Endodermal cell (in vitro differentiated cells): ENCODE measurements around the gene ATP1A4. TPM values are rescaled to one million over a fixed set of nuclear protein-coding genes. Genes with fewer than 3 reads are reported as not detected.
A peak's percentile ranks its signal among the peaks of the same experiment; 100 is the strongest.

ENCODE experiments used
- DNase-seq: peaks from one replicate; pipeline ENCODE4 v3.0.0-alpha.2; 2017
- H3K27ac ChIP-seq: 2 replicates; pipeline ENCODE4 v1.5.1; 2013; ENCODE audit warnings: mild to moderate bottlenecking, low read depth, low read length, moderate library complexity
- H3K27me3 ChIP-seq: 2 replicates; pipeline ENCODE4 v1.6.1; 2013; ENCODE audit warnings: mild to moderate bottlenecking, low read length, moderate library complexity; ENCODE audit not compliant: insufficient read depth, control insufficient read depth, poor library complexity, severe bottlenecking
- H3K36me3 ChIP-seq: 2 replicates; pipeline ENCODE4 v1.7.0; 2013; ENCODE audit warnings: mild to moderate bottlenecking, low read length, moderate library complexity; ENCODE audit not compliant: control insufficient read depth, insufficient read depth
- H3K4me1 ChIP-seq: one replicate; pipeline ENCODE4 v1.7.0; 2013; ENCODE audit warnings: low read length; ENCODE audit not compliant: control insufficient read depth, insufficient read depth
- H3K4me3 ChIP-seq: 2 replicates; pipeline ENCODE4 v1.5.1; 2013; ENCODE audit warnings: mild to moderate bottlenecking, low read length, moderate library complexity
- H3K9ac ChIP-seq: 2 replicates; pipeline ENCODE4 v1.6.1; 2013; ENCODE audit warnings: mild to moderate bottlenecking, low read length, moderate library complexity; ENCODE audit not compliant: poor library complexity, severe bottlenecking; ENCODE audit errors: extremely low read depth
- H3K9me3 ChIP-seq: 2 replicates; pipeline ENCODE4 v1.6.1; 2013; ENCODE audit warnings: mild to moderate bottlenecking, low read length, moderate library complexity; ENCODE audit not compliant: control insufficient read depth
- H3K27ac Mint-ChIP-seq: 2 replicates; pipeline ENCODE4 v1.8.0; 2020; ENCODE audit warnings: mixed read lengths
- H3K27me3 Mint-ChIP-seq: 2 replicates; pipeline ENCODE4 v1.8.0; 2021; ENCODE audit warnings: mild to moderate bottlenecking, mixed read lengths; ENCODE audit not compliant: insufficient read depth
- H3K36me3 Mint-ChIP-seq: 2 replicates; pipeline ENCODE4 v1.8.0; 2020; ENCODE audit warnings: low read depth, mixed read lengths
- H3K4me1 Mint-ChIP-seq: 2 replicates; pipeline ENCODE4 v1.8.0; 2020; ENCODE audit warnings: mixed read lengths
- H3K4me3 Mint-ChIP-seq: 2 replicates; pipeline ENCODE4 v1.8.0; 2020; ENCODE audit warnings: mild to moderate bottlenecking, moderate library complexity, mixed read lengths
- H3K9me3 Mint-ChIP-seq: 2 replicates; pipeline ENCODE4 v1.8.0; 2020; ENCODE audit warnings: mild to moderate bottlenecking, mixed read lengths
- WGBS, 2 experiments: methylation state at CpG; one replicate each; pipeline versions ENCODE4 v1.1.5 to v1.1.7; 2013; ENCODE audit warnings: missing lambda C conversion rate in 2 of 2, mixed read lengths in 1 of 2; ENCODE audit not compliant: insufficient coverage in 1 of 2, insufficient read length in 1 of 2; 5-methylcytosine and 5-hydroxymethylcytosine counted together
- total RNA-seq, 2 donors: library from RNA; stranded (reverse); fragmentation: NEBNext Ultra II Directional in 1 of 2; extraction: Animal tissue kit (Norgen Biotek cat#: 25700) in 1 of 2; gene quantifications; 2 replicates in 1 of 2; 3 replicates in 1 of 2; pipeline ENCODE4 v1.2.1, GENCODE V29; 2021
- TF ChIP-seq, protein P1 (sequence below): fragments of 200-600 bp; sonication (generic); conservative IDR thresholded peaks from 2 replicates; pipeline ENCODE4 v1.5.0; 2021; ENCODE audit warnings: antibody characterized with exemption, mild to moderate bottlenecking

The ATP1A4 gene
- total RNA-seq, 2 donors from 2014 or later = 0.55 to 0.75 TPM

DNA sequence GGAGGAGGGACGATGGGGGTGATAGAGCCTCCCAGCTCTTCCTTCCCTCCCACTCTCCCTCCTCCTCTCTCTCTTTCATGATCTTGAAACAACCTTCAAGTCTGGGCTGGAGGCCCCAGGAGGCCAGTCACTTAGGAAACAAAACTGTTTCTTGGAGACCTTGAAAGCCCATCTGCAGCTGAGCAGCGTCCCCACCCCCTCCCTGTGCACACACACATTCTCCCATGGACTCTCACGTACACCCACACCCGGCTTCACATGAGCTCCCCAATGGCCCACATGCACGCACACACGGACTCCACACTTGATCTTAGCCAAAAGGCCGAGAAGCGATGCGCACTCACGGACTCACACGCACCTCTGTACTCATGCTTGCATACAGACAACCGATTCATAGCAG is 39.0 kb upstream of the ATP1A4 start:
- peaks cover 5% of the 10 kb centered on the region for H3K27me3 Mint-ChIP-seq
- H3K4me1 Mint-ChIP-seq = peaks cover 60% of the 10 kb centered on the region
- Histone ChIP-seq H3K36me3 (no peaks in the 10 kb centered on the region), H3K9ac (no peak overlapping the region), H3K4me3 (no peak overlapping the region), H3K4me1 (peaks cover 30% of the 10 kb centered on the region), H3K9me3 (no peaks in the 10 kb centered on the region), H3K27ac (no peak overlapping the region), H3K27me3 (no peaks in the 10 kb centered on the region)
- 93 to 96% methylated on average over 10 to 12 of the region's 12 CpGs for WGBS, 2 experiments
- H3K27ac Mint-ChIP-seq = no peak overlapping the region
- DNase-seq = no peak
- H3K4me3 Mint-ChIP-seq = no peak overlapping the region
- no peaks in the 10 kb centered on the region for H3K36me3 Mint-ChIP-seq
- no peaks in the 10 kb centered on the region for H3K9me3 Mint-ChIP-seq
- TF ChIP-seq, protein P1, sequence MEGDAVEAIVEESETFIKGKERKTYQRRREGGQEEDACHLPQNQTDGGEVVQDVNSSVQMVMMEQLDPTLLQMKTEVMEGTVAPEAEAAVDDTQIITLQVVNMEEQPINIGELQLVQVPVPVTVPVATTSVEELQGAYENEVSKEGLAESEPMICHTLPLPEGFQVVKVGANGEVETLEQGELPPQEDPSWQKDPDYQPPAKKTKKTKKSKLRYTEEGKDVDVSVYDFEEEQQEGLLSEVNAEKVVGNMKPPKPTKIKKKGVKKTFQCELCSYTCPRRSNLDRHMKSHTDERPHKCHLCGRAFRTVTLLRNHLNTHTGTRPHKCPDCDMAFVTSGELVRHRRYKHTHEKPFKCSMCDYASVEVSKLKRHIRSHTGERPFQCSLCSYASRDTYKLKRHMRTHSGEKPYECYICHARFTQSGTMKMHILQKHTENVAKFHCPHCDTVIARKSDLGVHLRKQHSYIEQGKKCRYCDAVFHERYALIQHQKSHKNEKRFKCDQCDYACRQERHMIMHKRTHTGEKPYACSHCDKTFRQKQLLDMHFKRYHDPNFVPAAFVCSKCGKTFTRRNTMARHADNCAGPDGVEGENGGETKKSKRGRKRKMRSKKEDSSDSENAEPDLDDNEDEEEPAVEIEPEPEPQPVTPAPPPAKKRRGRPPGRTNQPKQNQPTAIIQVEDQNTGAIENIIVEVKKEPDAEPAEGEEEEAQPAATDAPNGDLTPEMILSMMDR = no peak

DNA sequence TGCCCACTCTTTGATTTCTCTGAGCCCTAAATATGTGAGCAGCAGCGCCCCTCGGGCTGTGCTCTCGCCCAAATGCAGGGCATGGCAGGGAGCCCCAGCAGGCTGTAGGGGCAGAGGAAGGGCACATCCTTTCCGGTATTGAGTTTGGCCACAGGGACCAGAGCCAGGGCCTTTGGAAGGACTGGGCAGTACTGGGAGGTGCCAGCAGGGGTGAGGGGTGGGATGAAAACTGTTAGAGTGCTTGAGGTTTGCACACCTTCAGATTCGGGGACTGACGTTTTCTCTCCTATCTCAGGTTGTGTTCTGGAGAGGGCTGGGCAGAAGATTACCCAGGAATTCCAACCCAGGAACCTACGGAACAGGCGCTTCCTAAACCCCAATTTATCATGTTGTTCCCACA is 38.0 kb upstream of the ATP1A4 start:
- H3K36me3 Mint-ChIP-seq = no peaks in the 10 kb centered on the region
- 83 to 90% methylated on average over 2 to 8 of the region's 8 CpGs for WGBS, 2 experiments
- H3K4me1 Mint-ChIP-seq = peaks cover 67% of the 10 kb centered on the region
- peaks cover 40% of the 10 kb centered on the region for H3K4me1 ChIP-seq
- H3K4me3 Mint-ChIP-seq = no peak overlapping the region
- DNase-seq = peak; percentile 68
- no peaks in the 10 kb centered on the region for H3K36me3 ChIP-seq
- no peak overlapping the region for H3K27ac ChIP-seq
- no peak overlapping the region for H3K9ac ChIP-seq
- no peak overlapping the region for H3K4me3 ChIP-seq
- H3K27me3 Mint-ChIP-seq = peaks cover 5% of the 10 kb centered on the region
- peak overlapping the region; percentile 31 for H3K27ac Mint-ChIP-seq
- TF ChIP-seq, protein P1 = peak; percentile 58
- H3K9me3 Mint-ChIP-seq = no peaks in the 10 kb centered on the region
- no peaks in the 10 kb centered on the region for H3K27me3 ChIP-seq
- no peaks in the 10 kb centered on the region for H3K9me3 ChIP-seq

DNA sequence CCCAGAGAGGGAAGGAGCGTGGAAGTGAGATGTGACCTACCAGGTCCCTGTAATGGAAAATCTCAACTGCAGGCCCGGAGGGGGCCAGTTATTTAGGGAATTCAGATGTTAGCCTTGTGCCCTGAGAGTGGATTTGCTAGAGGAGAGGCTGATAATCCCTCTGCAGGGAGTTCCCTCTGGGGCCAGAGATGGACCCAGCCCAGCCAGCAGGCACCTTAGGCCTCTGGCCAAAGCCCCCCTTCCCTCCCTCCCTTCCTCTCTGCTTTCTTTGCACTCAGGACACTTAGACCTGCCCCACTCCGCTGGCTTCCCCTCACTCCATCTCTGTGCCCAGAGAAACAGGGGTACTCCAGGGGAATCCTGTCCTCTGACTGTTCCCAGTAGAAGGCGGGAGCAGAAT is 37.3 kb upstream of the ATP1A4 start:
- H3K9me3 Mint-ChIP-seq = no peaks in the 10 kb centered on the region
- no peaks in the 10 kb centered on the region for H3K27me3 ChIP-seq
- H3K36me3 Mint-ChIP-seq = no peaks in the 10 kb centered on the region
- peaks cover 5% of the 10 kb centered on the region for H3K27me3 Mint-ChIP-seq
- TF ChIP-seq, protein P1 = no peak
- H3K27ac Mint-ChIP-seq = peak overlapping the region; percentile 31
- H3K36me3 ChIP-seq = no peaks in the 10 kb centered on the region
- H3K9ac ChIP-seq = no peak overlapping the region
- H3K4me3 Mint-ChIP-seq = no peak overlapping the region
- no peaks in the 10 kb centered on the region for H3K9me3 ChIP-seq
- H3K4me1 ChIP-seq = peaks cover 39% of the 10 kb centered on the region
- H3K4me1 Mint-ChIP-seq = peaks cover 64% of the 10 kb centered on the region
- WGBS, 2 experiments = 57 to 73% methylated on average over 2 to 4 of the region's 4 CpGs
- H3K4me3 ChIP-seq = no peak overlapping the region
- DNase-seq = peak; percentile 77
- no peak overlapping the region for H3K27ac ChIP-seq
